AG09319 (cell line): ENCODE data around the gene PLTP.
A peak's percentile ranks its signal among the peaks of the same experiment; 100 is the strongest.
"Not testable (repeated sequence)": the region's sequence is repeated elsewhere in the genome, so short reads cannot be mapped to it uniquely, and the experiment has no call there.

Experiments
- DNase-seq: peaks from one replicate; pipeline ENCODE4 v3.0.0-alpha.2; 2010; ENCODE audit warnings: low read depth; ENCODE audit errors: extremely low read depth
- CTCF ChIP-seq: IDR thresholded peaks from 2 replicates; pipeline ENCODE4 v1.5.1; 2011; ENCODE audit warnings: low read depth, mild to moderate bottlenecking, inconsistent platforms, low read length, moderate library complexity

Gene PLTP

GRCh38 chr20:45934046-45934585 lies 22.2 kb upstream of the PLTP start:
- no peak for TF ChIP-seq CTCF
- DNase-seq, result no peak

GRCh38 chr20:45933266-45934045 lies 21.5 kb upstream of the PLTP start:
- TF ChIP-seq CTCF, result peak; percentile 25; the same call in 1 of the 2 replicates
- no peak for DNase-seq

GRCh38 chr20:45931680-45932079 lies 19.7 kb upstream of the PLTP start:
- DNase-seq, result not testable (repeated sequence)

- DNase-seq, result no peak
- TF ChIP-seq CTCF, result no peak
Observed at GRCh38 chr20:45927071-45927878, 15.3 kb upstream of the PLTP start.

- TF ChIP-seq CTCF, result no peak
- DNase-seq, result no peak
Observed at GRCh38 chr20:45926731-45927070, 14.7 kb upstream of the PLTP start.

GRCh38 chr20:45925821-45926506 lies 14.0 kb upstream of the PLTP start:
- no peak for TF ChIP-seq CTCF
- no peak for DNase-seq

- DNase-seq, result no peak
- TF ChIP-seq CTCF, result no peak
Observed at GRCh38 chr20:45924391-45925261, 12.7 kb upstream of the PLTP start.
